Caco-2 (cell line): ENCODE data around the gene MCRS1. TPM values are rescaled to one million over a fixed set of nuclear protein-coding genes. Genes with fewer than 3 reads are reported as not detected.

Experiments
- BruUV-seq: library from RNA; stranded (reverse); fragments of 400-500 nt; replicated peaks from 2 replicates; lab custom pipeline; 2021; lab: Mats Ljungman, UMichigan
- CTCF ChIA-PET: fragments of 300-600 bp; sonication (Branson Sonifier 250); formaldehyde crosslinking; loops from one replicate; lab custom pipeline; 2022; ENCODE audit warnings: antibody characterized with exemption; lab: Charles Lee
- POLR2A ChIA-PET: fragments of 300-600 bp; sonication (Branson Sonifier 250); formaldehyde crosslinking; loops from one replicate; lab custom pipeline; 2022; ENCODE audit warnings: antibody characterized with exemption; lab: Charles Lee
- DNase-seq, 2 experiments: peaks; one replicate each; pipeline versions ENCODE4 v3.0.0 to v3.0.0-alpha.2; 2020 to 2022
- H3K27me3 ChIP-seq: replicated peaks from 2 replicates; pipeline ENCODE4 v1.6.0; 2011; ENCODE audit warnings: low read length; ENCODE audit not compliant: control insufficient read depth, insufficient read depth
- H3K36me3 ChIP-seq: 2 replicates; pipeline ENCODE4 v1.5.1; 2011; ENCODE audit warnings: low read length; ENCODE audit not compliant: control insufficient read depth, insufficient read depth
- H3K4me1 ChIP-seq: fragments of 250-450 bp; sonication (Bioruptor Pico); 2 replicates; pipeline ENCODE4 v1.5.1; 2020; ENCODE audit warnings: mild to moderate bottlenecking
- H3K4me3 ChIP-seq: 2 replicates; pipeline ENCODE4 v1.5.1; 2011; ENCODE audit warnings: low read depth, mild to moderate bottlenecking, control low read depth, low read length
- H3K9me3 ChIP-seq: fragments of 250-450 bp; sonication (Bioruptor Pico); 2 replicates; pipeline ENCODE4 v1.5.1; 2020; ENCODE audit warnings: mild to moderate bottlenecking, moderate library complexity
- H3K27ac Mint-ChIP-seq: one replicate; pipeline ENCODE4 v1.8.0; 2022; ENCODE audit warnings: mixed read lengths; ENCODE audit not compliant: unreplicated experiment
- H3K27me3 Mint-ChIP-seq: one replicate; pipeline ENCODE4 v1.8.0; 2022; ENCODE audit warnings: mixed read lengths; ENCODE audit not compliant: insufficient read depth, unreplicated experiment
- H3K36me3 Mint-ChIP-seq: one replicate; pipeline ENCODE4 v1.8.0; 2022; ENCODE audit warnings: mild to moderate bottlenecking, mixed read lengths; ENCODE audit not compliant: insufficient read depth, unreplicated experiment
- H3K4me1 Mint-ChIP-seq: one replicate; pipeline ENCODE4 v1.8.0; 2022; ENCODE audit warnings: low read depth, mixed read lengths; ENCODE audit not compliant: unreplicated experiment
- H3K4me3 Mint-ChIP-seq: one replicate; pipeline ENCODE4 v1.8.0; 2022; ENCODE audit warnings: mild to moderate bottlenecking, moderate library complexity, mixed read lengths; ENCODE audit not compliant: unreplicated experiment
- H3K9me3 Mint-ChIP-seq: one replicate; pipeline ENCODE4 v1.8.0; 2022; ENCODE audit warnings: mixed read lengths; ENCODE audit not compliant: unreplicated experiment
- intact Hi-C: fragments of 100-400 bp; cut with micrococcal nuclease; formaldehyde crosslinking; loops from one replicate; pipeline ENCODE4 v1.10.0; 2022; ENCODE audit not compliant: unreplicated experiment
- total RNA-seq: library from RNA; stranded (reverse); gene quantifications from 2 replicates; pipeline ENCODE4 v1.2.3, GENCODE V29; 2022
- TF ChIP-seq, protein P1 (sequence below), 2 experiments: fragments of 200-600 bp in 1 of 2; IDR thresholded peaks; 1 replicate in 1 of 2; 2 replicates in 1 of 2; pipeline versions ENCODE4 v1.5.1 to v1.8.0; 2011 to 2022; ENCODE audit warnings: antibody characterized with exemption in 1 of 2, control low read depth in 1 of 2, inconsistent platforms in 1 of 2, low read depth in 1 of 2, low read length in 1 of 2, mild to moderate bottlenecking in 1 of 2, moderate library complexity in 1 of 2; ENCODE audit not compliant: insufficient read depth in 1 of 2, severe bottlenecking in 1 of 2, unreplicated experiment in 1 of 2

The MCRS1 gene
- total RNA-seq, 1 experiment from 2014 or later, result 122 TPM

DNA sequence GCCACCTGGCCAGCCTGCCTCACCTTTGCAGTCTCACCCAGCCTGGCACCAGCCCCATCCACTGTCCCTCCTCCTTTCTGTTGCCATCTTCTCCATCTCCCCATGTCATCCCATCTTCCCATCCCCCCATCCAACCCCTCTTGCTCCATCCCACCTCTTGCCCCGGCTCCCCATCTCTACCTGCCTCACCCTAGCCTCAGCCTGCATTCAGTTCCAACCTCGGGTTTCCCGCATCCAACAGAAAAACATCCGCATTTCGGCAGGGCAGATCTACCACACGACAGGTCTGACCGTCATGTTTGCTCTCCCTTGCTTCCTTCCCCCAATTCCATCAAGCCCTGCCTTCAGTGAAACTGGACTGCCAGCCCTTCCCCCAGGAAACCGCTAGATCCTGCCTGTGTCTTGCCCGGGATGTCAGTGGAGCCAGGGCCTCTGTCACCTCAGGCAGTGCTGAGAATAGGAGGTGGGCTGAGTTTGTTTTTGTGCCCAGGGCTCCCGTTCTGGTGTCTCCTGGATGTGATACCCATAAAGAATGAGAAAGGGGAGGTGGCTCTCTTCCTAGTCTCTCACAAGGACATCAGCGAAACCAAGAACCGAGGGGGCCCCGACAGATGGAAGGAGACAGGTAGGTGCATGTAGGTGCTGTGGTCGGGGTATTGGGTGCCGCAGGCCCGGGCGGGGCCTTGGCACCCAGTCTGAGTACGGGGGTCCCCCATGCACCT is 26.6 kb downstream of the MCRS1 start:
- POLR2A ChIA-PET, result interaction anchor here (0.5 kb wide), 1 partner anchor 175 kb away, joined by 4 read pairs; no protein-coding TSS in a partner anchor
- peaks cover 10% of the 10 kb centered on the region for H3K27me3 Mint-ChIP-seq
- H3K27me3 ChIP-seq, result peaks cover 4% of the 10 kb centered on the region; the same call in 1 of the 2 replicates

DNA sequence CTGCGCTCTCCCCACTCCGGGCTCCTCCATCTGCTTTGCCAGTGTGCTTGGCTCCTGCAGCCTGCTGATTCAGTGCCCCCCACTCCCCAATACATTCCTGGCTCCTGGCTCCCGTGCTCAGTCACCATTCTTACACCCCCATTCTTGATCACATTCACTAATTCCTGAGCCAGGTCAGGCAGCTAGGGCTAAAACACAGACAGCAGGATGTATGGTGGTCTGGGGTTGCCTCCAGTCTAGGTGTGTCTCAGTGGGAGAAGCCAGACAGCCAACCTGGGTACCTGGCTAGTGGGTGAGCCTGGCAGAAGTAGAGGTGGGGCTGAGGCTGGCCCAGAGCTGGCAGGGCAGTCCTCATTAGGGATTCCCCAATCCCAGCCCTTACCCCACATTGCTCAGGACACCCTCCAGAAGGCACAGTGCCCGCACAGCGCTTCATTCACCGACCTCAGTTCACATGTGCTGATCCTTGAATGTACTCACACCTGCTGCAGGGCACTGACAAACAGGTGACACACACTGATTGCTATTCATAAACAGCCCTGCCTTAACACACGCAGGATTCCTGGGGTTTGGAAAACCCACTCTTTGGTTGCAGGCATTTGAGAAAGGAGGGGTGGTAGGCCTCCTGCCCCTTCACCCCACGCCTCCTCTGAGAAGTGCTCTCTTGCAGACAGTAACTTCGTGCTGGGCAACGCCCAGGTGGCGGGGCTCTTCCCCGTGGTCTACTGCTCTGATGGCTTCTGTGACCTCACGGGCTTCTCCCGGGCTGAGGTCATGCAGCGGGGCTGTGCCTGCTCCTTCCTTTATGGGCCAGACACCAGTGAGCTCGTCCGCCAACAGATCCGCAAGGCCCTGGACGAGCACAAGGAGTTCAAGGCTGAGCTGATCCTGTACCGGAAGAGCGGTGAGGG is 27.5 kb downstream of the MCRS1 start:
- Mint-ChIP-seq H3K27me3 (peaks cover 10% of the 10 kb centered on the region), H3K4me1 (no peaks in the 10 kb centered on the region), H3K36me3 (no peaks in the 10 kb centered on the region), H3K4me3 (peak overlapping the region; percentile 63), H3K9me3 (no peaks in the 10 kb centered on the region), H3K27ac (no peak overlapping the region)
- Histone ChIP-seq H3K4me3 (no peak overlapping the region), H3K36me3 (no peaks in the 10 kb centered on the region), H3K4me1 (peaks cover 10% of the 10 kb centered on the region), H3K9me3 (no peaks in the 10 kb centered on the region), H3K27me3 (peaks cover 4% of the 10 kb centered on the region; the same call in 1 of the 2 replicates)
- no TSS peak for BruUV-seq
- ChIA-PET POLR2A (no interaction called here), CTCF (interaction anchor here (0.6 kb wide), 1 partner anchor 70 kb away, joined by 4 read pairs; no protein-coding TSS in a partner anchor)
- intact Hi-C loops, result no loop called here
- no peak for DNase-seq
- TF ChIP-seq, protein P1, sequence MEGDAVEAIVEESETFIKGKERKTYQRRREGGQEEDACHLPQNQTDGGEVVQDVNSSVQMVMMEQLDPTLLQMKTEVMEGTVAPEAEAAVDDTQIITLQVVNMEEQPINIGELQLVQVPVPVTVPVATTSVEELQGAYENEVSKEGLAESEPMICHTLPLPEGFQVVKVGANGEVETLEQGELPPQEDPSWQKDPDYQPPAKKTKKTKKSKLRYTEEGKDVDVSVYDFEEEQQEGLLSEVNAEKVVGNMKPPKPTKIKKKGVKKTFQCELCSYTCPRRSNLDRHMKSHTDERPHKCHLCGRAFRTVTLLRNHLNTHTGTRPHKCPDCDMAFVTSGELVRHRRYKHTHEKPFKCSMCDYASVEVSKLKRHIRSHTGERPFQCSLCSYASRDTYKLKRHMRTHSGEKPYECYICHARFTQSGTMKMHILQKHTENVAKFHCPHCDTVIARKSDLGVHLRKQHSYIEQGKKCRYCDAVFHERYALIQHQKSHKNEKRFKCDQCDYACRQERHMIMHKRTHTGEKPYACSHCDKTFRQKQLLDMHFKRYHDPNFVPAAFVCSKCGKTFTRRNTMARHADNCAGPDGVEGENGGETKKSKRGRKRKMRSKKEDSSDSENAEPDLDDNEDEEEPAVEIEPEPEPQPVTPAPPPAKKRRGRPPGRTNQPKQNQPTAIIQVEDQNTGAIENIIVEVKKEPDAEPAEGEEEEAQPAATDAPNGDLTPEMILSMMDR (IDR thresholded peaks at IDR 0.05; ENCODE audit: insufficient read depth in 1 of 2, low read depth in 1 of 2, low read length in 1 of 2, severe bottlenecking in 1 of 2, unreplicated experiment in 1 of 2), result no peak

More for the DNA sequence above, 26.6 kb downstream of the MCRS1 start:
- Mint-ChIP-seq H3K27ac (no peak overlapping the region), H3K9me3 (no peaks in the 10 kb centered on the region), H3K36me3 (no peaks in the 10 kb centered on the region), H3K4me1 (no peaks in the 10 kb centered on the region), H3K4me3 (no peak overlapping the region)
- no peak overlapping the region for H3K4me3 ChIP-seq
- no peaks in the 10 kb centered on the region for H3K9me3 ChIP-seq
- H3K36me3 ChIP-seq, result no peaks in the 10 kb centered on the region
- BruUV-seq, result no TSS peak
- TF ChIP-seq, protein P1 (IDR thresholded peaks at IDR 0.05; ENCODE audit: insufficient read depth in 1 of 2, low read depth in 1 of 2, low read length in 1 of 2, severe bottlenecking in 1 of 2, unreplicated experiment in 1 of 2), result no peak
- H3K4me1 ChIP-seq, result peaks cover 10% of the 10 kb centered on the region
- DNase-seq, result no peak
- CTCF ChIA-PET, result interaction anchor here (0.6 kb wide), 1 partner anchor 70 kb away, joined by 4 read pairs; no protein-coding TSS in a partner anchor
- intact Hi-C loops, result no loop called here
